ENCODE measurements around the gene PTK7.
"Not testable (repeated sequence)": the region's sequence is repeated elsewhere in the genome, so short reads cannot be mapped to it uniquely, and the experiment has no call there.

Gene PTK7

DNA sequence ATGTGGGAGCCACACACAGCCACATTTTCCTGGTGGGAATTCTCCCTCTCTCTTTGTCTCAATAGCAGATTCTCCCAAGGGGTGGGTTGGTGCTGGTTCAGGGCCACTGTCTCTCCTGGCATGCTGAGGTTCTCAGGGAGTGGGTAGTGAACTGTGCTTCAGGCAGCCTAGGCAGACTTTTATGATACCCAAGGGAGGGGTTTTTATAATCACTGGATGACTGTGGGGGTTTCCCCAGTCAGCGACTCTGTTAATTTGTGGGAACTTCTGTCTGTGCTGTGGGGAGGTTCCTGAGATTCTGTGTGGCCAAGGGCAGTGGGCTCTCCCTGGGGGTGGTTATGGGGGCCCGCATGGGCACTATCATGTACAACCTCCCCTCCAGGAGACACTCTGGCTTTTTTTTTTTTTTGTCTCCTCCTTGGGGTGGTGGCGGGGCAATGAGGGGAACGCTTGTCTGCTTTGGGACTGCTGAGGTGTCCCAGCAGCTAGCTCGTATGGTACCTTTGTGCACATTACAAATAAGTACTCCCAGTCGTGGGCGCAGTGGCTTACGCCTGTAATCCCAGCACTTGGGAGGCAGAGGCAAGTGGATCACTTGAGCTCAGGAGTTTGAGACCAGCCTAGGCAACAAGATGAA lies 10.0 kb downstream of the PTK7 start:
- no peak for DNase-seq (ENCODE audit: low read depth)

DNA sequence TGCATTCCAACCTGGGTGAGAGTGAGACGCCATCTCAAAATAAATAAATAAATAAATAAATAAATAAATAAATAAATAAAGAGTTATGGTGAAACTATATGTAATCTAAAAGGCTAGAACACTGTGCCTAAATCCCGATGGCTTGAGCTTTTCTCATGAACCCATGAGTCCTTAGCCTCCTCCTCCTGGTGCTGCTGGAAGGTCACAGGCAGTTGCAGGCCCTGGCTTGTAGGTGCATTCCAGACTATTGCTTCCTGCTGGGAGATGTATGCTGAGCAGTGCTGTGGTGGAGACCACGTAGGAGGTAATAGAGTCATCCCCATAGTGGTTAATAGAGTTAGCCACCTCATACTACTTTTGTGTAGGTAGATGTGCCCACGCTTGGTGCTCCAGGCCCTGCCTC lies 12.5 kb downstream of the PTK7 start:
- no peak for DNase-seq (ENCODE audit: low read depth)

DNA sequence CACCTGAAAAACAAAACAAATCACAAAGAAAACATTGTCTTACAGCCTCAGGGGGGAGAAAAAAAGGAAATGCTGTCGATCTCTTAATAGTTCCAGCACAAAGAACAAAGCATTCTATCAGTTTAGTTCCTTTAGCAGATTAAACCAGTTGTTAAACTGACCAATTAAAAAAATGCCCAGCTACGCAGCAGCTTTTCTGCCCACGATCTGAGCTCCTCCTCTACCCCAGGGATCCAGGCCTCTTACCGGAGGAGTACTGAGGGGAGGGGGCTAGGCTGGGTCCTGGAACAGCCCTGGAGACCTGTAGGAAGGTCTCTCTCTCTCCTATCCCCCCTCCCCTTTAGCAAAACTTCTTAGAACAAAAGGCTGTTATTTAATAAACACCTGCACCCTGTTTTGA lies 13.4 kb downstream of the PTK7 start:
- DNase-seq (ENCODE audit: low read depth) = no peak

- DNase-seq (ENCODE audit: low read depth) = no peak
Measured at GRCh38 chr6:43089874-43090558, 13.9 kb downstream of the PTK7 start.

DNA sequence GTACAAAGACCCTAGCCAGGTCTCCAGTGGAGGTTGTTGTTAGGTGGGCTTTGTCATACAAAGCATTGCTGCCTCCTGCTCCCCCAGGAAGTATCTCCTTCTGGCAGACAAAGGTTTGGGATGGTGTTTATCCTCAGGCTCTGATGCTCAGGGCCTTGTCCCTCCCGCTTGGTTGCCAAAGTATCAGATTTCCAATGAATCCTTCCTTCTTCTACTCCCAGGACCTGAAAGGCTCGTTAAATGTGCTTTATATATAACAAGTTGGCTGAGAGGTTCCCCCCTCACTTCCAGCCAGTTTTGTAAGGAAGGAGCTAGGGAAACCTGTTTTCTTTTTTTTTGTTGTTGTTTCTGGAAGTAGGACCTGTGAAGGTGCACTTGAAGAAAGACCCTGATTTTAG lies 14.4 kb downstream of the PTK7 start:
- no peak for DNase-seq (ENCODE audit: low read depth)

DNA sequence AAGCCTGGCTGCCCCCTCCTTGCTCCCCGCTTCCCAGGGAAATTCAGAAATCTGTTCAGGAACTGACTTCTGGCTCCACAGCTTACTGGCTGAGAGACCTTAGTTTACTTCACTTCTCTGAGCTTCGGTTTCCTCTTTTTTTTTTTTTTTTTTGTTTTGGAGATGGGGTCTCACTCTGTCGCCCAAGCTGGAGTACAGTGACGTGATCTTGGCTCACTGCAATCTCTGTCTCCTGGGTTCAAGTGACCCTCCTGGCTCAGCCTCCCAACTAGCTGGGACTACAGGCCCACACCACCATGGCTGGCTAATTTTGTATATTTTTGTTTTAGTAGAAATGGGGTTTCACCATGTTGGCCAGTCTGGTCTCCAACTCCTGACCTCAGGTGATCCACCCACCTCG lies 14.9 kb downstream of the PTK7 start:
- DNase-seq (ENCODE audit: low read depth) = no peak

- no peak for DNase-seq (ENCODE audit: low read depth)
Measured at GRCh38 chr6:43091436-43091991, 15.4 kb downstream of the PTK7 start.

- no peak for DNase-seq (ENCODE audit: low read depth)
Measured at GRCh38 chr6:43092635-43093034, 16.5 kb downstream of the PTK7 start.

GRCh38 chr6:43093436-43094289 lies 17.5 kb downstream of the PTK7 start:
- no peak for DNase-seq (ENCODE audit: low read depth)

GRCh38 chr6:43095939-43096338 lies 19.8 kb downstream of the PTK7 start:
- no peak for DNase-seq (ENCODE audit: low read depth)

DNA sequence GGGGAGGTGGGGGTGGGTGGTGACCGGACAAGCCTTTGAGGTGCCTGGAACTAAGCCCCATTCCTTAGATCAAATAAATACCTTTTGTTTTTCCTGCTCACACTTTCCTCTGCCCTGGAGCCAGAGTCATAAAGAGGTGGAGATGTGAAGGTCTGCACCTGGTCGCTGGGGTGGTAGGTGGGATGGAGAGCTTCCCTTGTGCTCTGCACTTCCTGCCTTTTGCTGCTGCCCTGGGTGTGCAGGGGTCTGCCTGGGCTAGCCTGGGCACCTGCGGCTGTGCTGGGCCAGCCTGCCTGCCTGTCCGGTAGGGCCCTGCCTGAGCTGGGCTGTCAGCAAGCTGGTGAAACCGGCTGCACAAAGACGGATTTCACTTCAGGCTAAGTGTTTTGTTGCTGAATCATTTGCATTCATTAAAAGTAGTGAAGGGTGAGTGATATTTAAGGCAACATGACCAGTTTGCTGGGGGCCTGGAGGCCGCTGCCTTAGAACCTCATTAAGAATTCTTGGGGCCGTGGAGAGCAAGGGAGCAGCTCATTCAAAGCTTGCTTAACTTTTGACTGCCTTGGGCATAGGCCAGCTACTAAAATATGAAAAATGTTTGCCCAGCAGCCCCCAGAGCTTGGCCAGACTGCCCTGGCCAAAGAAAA lies 20.5 kb downstream of the PTK7 start:
- DNase-seq (ENCODE audit: low read depth) = no peak

DNA sequence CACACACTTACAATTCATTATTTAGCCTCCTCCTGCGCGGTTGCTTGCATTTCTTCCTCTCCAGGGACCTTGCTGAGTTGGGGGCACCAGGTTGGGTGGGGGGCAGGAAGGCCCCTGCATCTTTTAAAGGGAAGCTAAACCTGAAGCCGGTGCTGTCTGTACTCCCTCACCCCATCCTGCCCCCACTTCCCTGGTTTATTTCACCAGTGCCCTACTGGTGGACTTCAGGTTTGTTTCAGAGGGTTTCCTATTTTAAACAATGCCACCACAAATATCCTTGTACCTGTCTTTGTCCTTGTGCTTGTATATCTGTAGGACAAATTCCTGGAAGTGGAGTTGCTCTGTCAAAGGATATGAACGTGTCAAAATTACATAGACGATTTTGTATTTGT lies 21.0 kb downstream of the PTK7 start:
- DNase-seq (ENCODE audit: low read depth) = no peak

DNA sequence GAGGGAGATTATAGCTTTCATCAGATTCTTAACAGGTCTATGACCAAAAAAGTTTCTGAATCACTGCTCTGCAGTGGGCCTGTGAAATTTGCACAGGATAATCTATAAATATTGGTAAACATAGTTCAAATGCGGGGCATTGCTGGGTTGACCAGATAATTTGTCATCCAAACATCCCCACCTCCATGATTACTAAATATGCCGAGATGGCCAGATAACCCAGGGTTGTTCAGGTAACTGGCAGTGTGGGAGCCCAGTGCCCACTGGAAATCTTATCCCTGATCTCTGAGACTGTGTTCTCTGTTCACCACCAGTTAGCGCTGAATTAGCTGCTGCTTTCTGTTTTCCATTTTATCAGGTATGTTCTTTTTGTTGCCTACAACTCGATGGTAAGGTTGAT lies 21.4 kb downstream of the PTK7 start:
- no peak for DNase-seq (ENCODE audit: low read depth)

GRCh38 chr6:43101497-43101896 lies 25.4 kb downstream of the PTK7 start:
- no peak for DNase-seq (ENCODE audit: low read depth)

DNA sequence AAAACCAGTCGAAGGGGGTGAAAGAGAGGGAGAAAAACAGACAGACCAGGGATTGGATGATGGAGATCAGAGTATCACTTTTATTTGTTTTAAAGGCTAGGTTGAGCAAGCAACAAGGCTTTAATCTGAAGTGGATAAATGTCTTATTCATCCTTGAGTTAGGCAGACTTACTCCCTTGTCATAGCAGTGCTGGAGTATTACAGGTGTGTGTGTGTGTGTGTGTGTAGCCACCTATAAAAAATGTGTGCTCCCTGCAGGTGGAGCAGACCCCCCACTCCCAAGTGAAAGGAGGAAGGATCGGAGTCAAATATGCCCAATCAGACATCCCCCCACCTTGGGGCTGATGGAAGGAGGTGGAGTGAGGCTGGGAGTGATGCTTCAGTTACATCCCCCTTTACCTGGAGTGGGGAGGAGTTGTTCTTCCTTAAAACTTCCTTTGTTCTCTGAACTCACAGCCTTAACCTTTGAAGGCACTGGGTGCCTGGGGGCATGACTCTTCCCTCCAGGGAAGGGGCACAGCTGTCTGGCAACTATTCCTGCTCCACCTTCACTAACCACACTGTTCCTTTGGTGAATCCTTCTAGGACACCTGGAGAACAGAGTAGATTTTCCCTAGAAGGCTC lies 27.3 kb downstream of the PTK7 start:
- DNase-seq (ENCODE audit: low read depth) = no peak

DNA sequence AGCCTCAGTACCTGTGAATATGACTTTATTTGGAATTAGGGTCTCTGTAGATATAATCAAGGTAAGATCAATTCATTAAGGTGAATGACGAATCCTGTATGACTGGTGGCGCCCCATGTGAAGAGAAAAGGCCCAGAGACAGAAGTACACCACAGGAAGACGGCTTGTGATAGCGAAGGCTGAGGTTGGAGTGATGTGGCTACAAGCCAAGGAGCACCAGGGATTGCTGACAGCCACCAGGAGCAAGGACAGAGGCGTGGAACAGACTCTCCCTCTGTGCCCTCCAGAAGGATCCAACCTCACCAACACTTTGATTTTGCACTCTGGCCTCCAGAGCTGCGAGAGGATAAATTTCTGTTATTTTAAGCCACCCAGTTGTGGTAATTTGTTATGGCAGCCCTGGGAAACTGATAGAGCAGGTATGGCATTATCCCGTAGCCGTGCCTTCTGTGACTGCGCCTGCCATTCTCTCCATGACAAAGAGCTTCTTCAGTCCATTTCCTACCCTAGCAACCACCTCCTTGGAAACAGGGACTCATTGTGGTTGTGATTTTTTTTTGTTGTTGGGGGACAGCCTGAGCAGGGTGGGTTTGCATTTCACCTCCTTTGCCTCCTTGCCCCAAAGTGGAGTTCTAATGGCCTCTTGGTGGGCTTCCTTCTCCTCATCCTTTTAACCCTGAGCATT lies 29.6 kb downstream of the PTK7 start:
- DNase-seq (ENCODE audit: low read depth) = no peak

DNA sequence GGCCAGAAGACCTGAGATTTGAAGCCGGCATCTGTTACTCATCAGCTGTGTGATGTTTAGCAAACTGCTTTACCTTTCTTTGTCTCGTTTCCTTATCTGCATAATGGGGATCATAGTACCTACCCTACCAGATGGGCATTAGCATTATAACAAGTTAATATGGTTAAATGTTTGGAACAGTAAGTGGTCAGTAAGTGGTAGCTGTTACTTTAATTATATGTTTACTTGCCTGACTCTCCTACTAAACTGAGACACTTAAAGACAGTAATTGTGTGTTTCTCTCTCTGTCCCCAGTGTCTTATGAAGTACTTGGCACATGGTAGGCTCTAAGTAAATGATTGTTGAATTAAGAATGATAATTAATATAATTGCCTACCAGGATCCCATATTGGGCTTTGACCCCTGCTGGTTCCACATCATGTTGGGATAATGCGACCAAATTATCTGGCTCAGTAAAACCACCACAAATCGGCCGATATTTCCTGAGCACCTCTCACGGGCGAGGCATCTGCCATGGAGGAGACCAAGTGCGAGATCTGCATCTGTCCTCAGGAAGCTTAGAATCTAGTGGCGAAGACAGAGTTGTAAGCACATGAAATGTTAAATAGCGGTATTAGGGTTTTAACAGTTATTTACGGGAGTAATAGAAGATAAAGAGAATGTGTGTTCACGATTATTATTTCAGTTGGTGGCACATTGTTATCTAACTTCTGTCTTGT lies 31.4 kb downstream of the PTK7 start:
- no peak for DNase-seq (ENCODE audit: low read depth)

DNA sequence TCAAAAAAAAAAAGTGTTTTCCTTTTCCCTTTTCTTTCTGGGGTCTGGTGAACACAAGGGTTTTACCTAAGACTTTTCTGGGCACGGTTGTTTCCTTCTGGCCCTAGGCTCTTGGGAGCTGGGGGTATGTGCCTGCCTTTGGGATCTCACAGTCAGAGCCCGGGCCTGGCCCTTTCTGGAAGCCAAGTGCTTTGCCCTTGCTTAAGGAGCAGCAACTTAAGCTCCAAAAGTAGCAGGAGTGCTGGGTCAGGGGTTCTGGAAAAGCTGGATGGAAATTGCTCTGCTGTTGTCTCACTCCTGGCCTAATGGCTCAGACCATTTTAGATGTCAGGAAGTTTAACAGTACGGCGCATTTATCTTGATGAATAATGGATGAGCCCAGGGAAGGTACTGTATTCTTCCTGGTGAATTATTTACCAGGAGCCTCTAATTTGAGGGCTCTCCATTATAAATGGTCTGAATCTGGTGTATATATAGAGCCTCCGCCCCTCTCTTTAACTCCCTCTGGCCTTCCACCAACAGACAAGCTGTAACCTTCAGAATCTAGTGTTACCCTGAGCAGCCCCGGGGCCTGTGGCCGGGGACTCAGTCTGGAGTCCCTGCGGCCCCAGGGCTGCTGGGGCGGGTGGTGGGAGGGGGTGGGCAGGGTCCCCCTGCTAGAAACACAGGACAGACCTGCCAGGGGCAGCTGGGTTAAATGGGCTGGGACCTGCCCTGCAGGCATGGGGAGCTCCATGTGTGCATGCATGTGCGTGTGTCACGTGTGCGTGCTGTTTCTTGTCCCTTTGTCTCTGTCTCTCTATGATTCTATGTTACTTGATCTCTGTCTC lies 37.5 kb downstream of the PTK7 start:
- no peak for DNase-seq (ENCODE audit: low read depth)

GRCh38 chr6:43115365-43115764 lies 39.3 kb downstream of the PTK7 start:
- no peak for DNase-seq (ENCODE audit: low read depth)

GRCh38 chr6:43117466-43117865 lies 41.4 kb downstream of the PTK7 start:
- not testable (repeated sequence) for DNase-seq (ENCODE audit: low read depth)
